ENCODE data around the gene CDK5. TPM values are rescaled to one million over a fixed set of nuclear protein-coding genes. Genes with fewer than 3 reads are reported as not detected.

CDK5 gene
- total and polyA plus RNA-seq, 10 of the 15 experiments (the other 5 are each of a cell fraction or from before 2014, with no cell fraction given), result 1.5 to 33.4 (median 21.6) TPM

DNA sequence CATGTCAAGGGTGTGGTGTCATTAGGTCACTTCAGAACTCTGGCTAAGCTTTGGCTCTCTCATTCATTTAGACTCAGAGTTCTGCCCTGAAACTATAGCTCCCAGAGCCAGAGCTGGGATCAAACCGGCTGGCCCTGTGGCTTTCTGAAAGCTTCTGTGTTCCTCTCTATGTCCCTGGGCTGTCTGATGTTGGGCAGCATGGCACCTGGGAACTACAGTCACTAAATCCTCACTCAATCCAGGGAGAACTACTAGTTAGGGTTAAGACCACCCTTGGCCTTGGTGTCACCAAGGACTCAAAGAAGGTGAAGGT lies 46.6 kb downstream of the CDK5 start:
- Histone ChIP-seq H2AFZ (ENCODE audit: control insufficient read depth, low read depth, low read length) (no peak overlapping the region), H3K27ac (ENCODE audit: control insufficient read depth, insufficient read depth) (no peak overlapping the region), H3K4me3 (no peak overlapping the region), H3K4me1 (ENCODE audit: control insufficient read depth, insufficient read depth, low read length) (peaks cover 6% of the 10 kb centered on the region), H3K9me3 (replicated peaks; ENCODE audit: control insufficient read depth, insufficient read depth, low read length) (no peaks in the 10 kb centered on the region), H3K9ac (ENCODE audit: control insufficient read depth, insufficient read depth, low read length) (no peak overlapping the region), H3K4me2 (ENCODE audit: control insufficient read depth, insufficient read depth) (no peak overlapping the region), H3K79me2 (ENCODE audit: control insufficient read depth, insufficient read depth, low read length) (no peaks in the 10 kb centered on the region), H3K36me3 (ENCODE audit: control insufficient read depth in 2 of 2, insufficient read depth in 2 of 2, low read length in 1 of 2) (no peaks in the 10 kb centered on the region), H4K20me1 (ENCODE audit: control insufficient read depth, insufficient read depth) (no peaks in the 10 kb centered on the region), H3K27me3 (replicated peaks in 1 of 2; ENCODE audit: control insufficient read depth in 2 of 2, insufficient read depth in 2 of 2, low read length in 1 of 2) (no peaks in the 10 kb centered on the region; a peak in 1 of 4 replicates)
- BruUV-seq (replicated peaks), result no TSS peak
- CTCF ChIA-PET, result interaction anchor here (0.7 to 4.3 kb wide), 3 partner anchors 15 to 305 kb away, joined by 3 to 35 read pairs (median 3); partner anchors contain the start of genes ABCB8 and ATG9B
- SMC1A ChIA-PET (ENCODE audit: uncharacterized antibody, unreplicated experiment), result interaction anchor here (1.1 to 1.4 kb wide), 2 partner anchors 17 to 27 kb away, joined by 4 to 5 read pairs; partner anchors contain the start of gene ABCB8
- FAIRE-seq, result no peak
- intact Hi-C loops (cut with micrococcal nuclease; ENCODE audit: unreplicated experiment), result loop anchor here (5.0 kb wide), 1 partner anchor 101 kb away; no protein-coding TSS in a partner anchor
- in situ Hi-C loops (cut with MboI), result no loop called here
- POLR2A ChIA-PET, result interaction anchor here (0.6 to 1.1 kb wide), 2 partner anchors 51 to 96 kb away, joined by 3 to 6 read pairs; no protein-coding TSS in a partner anchor
- no peak for TF ChIP-seq NRF1 (conservative IDR thresholded peaks at IDR 0.05; ENCODE audit: low read depth, low read length)
- WGBS (ENCODE audit: insufficient coverage, insufficient replicate concordance, low lambda C conversion rate, missing lambda C conversion rate), result 33% methylated on average over 1 of the region's 1 CpG
- RAD21 ChIA-PET (ENCODE audit: unreplicated experiment), result interaction anchor here (1.3 kb wide), 1 partner anchor 17 kb away, joined by 3 read pairs; the partner anchor contains the start of gene ABCB8
- no peak for DNase-seq (ENCODE audit: low read depth, low spot score)
- ATAC-seq, result no peak

DNA sequence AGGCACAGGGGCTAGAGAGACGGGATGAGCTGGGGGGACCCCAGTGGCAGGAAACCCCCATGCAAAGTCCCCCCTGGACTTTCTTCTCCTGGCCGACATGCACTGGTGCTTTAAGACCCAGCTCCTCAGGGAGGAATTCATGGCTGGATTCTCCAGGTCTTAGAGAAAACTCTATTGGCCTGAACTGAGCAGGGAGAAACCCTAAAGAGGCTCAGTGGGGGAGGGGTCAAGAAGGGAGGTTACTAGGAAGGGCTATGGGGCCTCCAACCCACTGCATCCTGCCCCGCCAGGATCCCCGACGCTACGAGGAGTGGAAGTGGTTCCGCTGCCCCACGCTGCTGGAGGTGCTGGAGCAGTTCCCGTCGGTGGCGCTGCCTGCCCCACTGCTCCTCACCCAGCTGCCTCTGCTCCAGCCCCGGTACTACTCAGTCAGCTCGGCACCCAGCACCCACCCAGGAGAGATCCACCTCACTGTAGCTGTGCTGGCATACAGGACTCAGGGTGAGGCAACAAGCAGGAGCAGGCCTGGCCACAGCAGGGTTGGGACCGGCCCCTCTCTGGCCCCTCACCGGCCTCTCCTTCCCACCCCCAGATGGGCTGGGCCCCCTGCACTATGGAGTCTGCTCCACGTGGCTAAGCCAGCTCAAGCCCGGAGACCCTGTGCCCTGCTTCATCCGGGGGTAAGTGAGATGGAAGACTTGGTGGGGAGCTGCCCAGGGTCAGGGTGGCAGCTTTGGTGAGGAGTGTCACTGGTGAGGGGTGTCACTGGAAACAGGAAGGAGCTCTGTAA lies 47.2 kb downstream of the CDK5 start:
- H3K9ac ChIP-seq (ENCODE audit: control insufficient read depth, insufficient read depth, low read length), result no peak overlapping the region
- no peaks in the 10 kb centered on the region; a peak in 1 of 4 replicates for H3K27me3 ChIP-seq (replicated peaks in 1 of 2; ENCODE audit: control insufficient read depth in 2 of 2, insufficient read depth in 2 of 2, low read length in 1 of 2)
- H2AFZ ChIP-seq (ENCODE audit: control insufficient read depth, low read depth, low read length), result no peak overlapping the region
- no peaks in the 10 kb centered on the region for H3K79me2 ChIP-seq (ENCODE audit: control insufficient read depth, insufficient read depth, low read length)
- H3K4me3 ChIP-seq, result no peak overlapping the region
- CTCF ChIA-PET, result interaction anchor here (0.7 to 4.3 kb wide), 9 partner anchors 8 to 305 kb away, joined by 3 to 35 read pairs (median 5); partner anchors contain the start of genes ABCB8 and ATG9B
- no peaks in the 10 kb centered on the region for H3K9me3 ChIP-seq (replicated peaks; ENCODE audit: control insufficient read depth, insufficient read depth, low read length)
- ATAC-seq, result no peak
- no TSS peak for BruUV-seq (replicated peaks)
- H3K36me3 ChIP-seq (ENCODE audit: control insufficient read depth in 2 of 2, insufficient read depth in 2 of 2, low read length in 1 of 2), result no peaks in the 10 kb centered on the region
- intact Hi-C loops (cut with micrococcal nuclease; ENCODE audit: unreplicated experiment), result loop anchor here (5.0 kb wide), 1 partner anchor 102 kb away; no protein-coding TSS in a partner anchor
- FAIRE-seq, result no peak
- H3K27ac ChIP-seq (ENCODE audit: control insufficient read depth, insufficient read depth), result no peak overlapping the region
- no peak overlapping the region for H3K4me2 ChIP-seq (ENCODE audit: control insufficient read depth, insufficient read depth)
- no peaks in the 10 kb centered on the region for H4K20me1 ChIP-seq (ENCODE audit: control insufficient read depth, insufficient read depth)
- RAD21 ChIA-PET (ENCODE audit: unreplicated experiment), result interaction anchor here (1.3 kb wide), 1 partner anchor 18 kb away, joined by 3 read pairs; the partner anchor contains the start of gene ABCB8
- no peak for DNase-seq (ENCODE audit: low read depth, low spot score)
- POLR2A ChIA-PET, result interaction anchor here (0.6 to 1.1 kb wide), 2 partner anchors 51 to 97 kb away, joined by 3 to 6 read pairs; no protein-coding TSS in a partner anchor
- 13% methylated on average over 18 of the region's 18 CpGs for WGBS (ENCODE audit: insufficient coverage, insufficient replicate concordance, low lambda C conversion rate, missing lambda C conversion rate)
- SMC1A ChIA-PET (ENCODE audit: uncharacterized antibody, unreplicated experiment), result interaction anchor here (1.1 to 1.4 kb wide), 2 partner anchors 18 to 27 kb away, joined by 4 to 5 read pairs; partner anchors contain the start of gene ABCB8
- in situ Hi-C loops (cut with MboI), result no loop called here
- H3K4me1 ChIP-seq (ENCODE audit: control insufficient read depth, insufficient read depth, low read length), result peaks cover 6% of the 10 kb centered on the region
- no peak for TF ChIP-seq TARDBP (IDR thresholded peaks at IDR 0.05; ENCODE audit: borderline replicate concordance)
- TF ChIP-seq, protein P1, sequence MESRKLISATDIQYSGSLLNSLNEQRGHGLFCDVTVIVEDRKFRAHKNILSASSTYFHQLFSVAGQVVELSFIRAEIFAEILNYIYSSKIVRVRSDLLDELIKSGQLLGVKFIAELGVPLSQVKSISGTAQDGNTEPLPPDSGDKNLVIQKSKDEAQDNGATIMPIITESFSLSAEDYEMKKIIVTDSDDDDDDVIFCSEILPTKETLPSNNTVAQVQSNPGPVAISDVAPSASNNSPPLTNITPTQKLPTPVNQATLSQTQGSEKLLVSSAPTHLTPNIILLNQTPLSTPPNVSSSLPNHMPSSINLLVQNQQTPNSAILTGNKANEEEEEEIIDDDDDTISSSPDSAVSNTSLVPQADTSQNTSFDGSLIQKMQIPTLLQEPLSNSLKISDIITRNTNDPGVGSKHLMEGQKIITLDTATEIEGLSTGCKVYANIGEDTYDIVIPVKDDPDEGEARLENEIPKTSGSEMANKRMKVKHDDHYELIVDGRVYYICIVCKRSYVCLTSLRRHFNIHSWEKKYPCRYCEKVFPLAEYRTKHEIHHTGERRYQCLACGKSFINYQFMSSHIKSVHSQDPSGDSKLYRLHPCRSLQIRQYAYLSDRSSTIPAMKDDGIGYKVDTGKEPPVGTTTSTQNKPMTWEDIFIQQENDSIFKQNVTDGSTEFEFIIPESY (IDR thresholded peaks at IDR 0.05), result no peak
- no peak for TF ChIP-seq ZBTB11 (CRISPR knock-in tag; IDR thresholded peaks at IDR 0.05)
- no peak for TF ChIP-seq ZNF622 (IDR thresholded peaks at IDR 0.05)
- TF ChIP-seq NFYA (IDR thresholded peaks at IDR 0.05; ENCODE audit: borderline replicate concordance, low read depth, low read length), result no peak
- TF ChIP-seq EP300 (IDR thresholded peaks at IDR 0.05; ENCODE audit: borderline replicate concordance in 1 of 2, control insufficient read depth in 1 of 2, low read depth in 2 of 2, low read length in 2 of 2), result no peak
